T follicular helper cell (primary cell): ENCODE data around the gene GRHL3.
"Not testable (repeated sequence)": the region's sequence is repeated elsewhere in the genome, so short reads cannot be mapped to it uniquely, and the experiment has no call there.

Experiments used
- DNase-seq: peaks from one replicate; pipeline ENCODE4 v3.0.0-alpha.2; 2020; ENCODE audit warnings: low read depth
- total RNA-seq, 2 experiments: gene quantifications; one replicate each; lab custom pipeline; 2026; lab: John Stamatoyannopoulos, UW

The GRHL3 gene
- total RNA-seq, result 0 to 0.06 reads per million in 2 experiments

GRCh38 chr1:24319312-24319863 is at the start of gene GRHL3:
GRHL3 (plus strand) TSS chr1:24319357; CDS start chr1:24319552, 195 bp downstream.
- no peak for DNase-seq

- not testable (repeated sequence) for DNase-seq
Measured at GRCh38 chr1:24274203-24275103, 44.7 kb upstream of the GRHL3 start.

- DNase-seq, result no peak
Measured at GRCh38 chr1:24275104-24275410, 44.1 kb upstream of the GRHL3 start.

GRCh38 chr1:24275510-24275909 is 43.6 kb upstream of the GRHL3 start:
- DNase-seq, result no peak

GRCh38 chr1:24276791-24277190 is 42.4 kb upstream of the GRHL3 start:
- no peak for DNase-seq

GRCh38 chr1:24277420-24278169 is 41.6 kb upstream of the GRHL3 start:
- DNase-seq, result no peak

- no peak for DNase-seq
Measured at GRCh38 chr1:24278726-24279125, 40.4 kb upstream of the GRHL3 start.

- no peak for DNase-seq
Measured at GRCh38 chr1:24279590-24280232, 39.4 kb upstream of the GRHL3 start.

GRCh38 chr1:24281591-24281990 is 37.6 kb upstream of the GRHL3 start:
- no peak for DNase-seq

- no peak for DNase-seq
Measured at GRCh38 chr1:24282491-24282890, 36.7 kb upstream of the GRHL3 start.

- no peak for DNase-seq
Measured at GRCh38 chr1:24283326-24284155, 35.6 kb upstream of the GRHL3 start.

- no peak for DNase-seq
Measured at GRCh38 chr1:24284156-24284471, 35.0 kb upstream of the GRHL3 start.

- no peak for DNase-seq
Measured at GRCh38 chr1:24285231-24285630, 33.9 kb upstream of the GRHL3 start.

GRCh38 chr1:24286246-24287010 is 32.7 kb upstream of the GRHL3 start:
- DNase-seq, result no peak

GRCh38 chr1:24287779-24288178 is 31.4 kb upstream of the GRHL3 start:
- DNase-seq, result not testable (repeated sequence)

GRCh38 chr1:24288479-24288878 is 30.7 kb upstream of the GRHL3 start:
- no peak for DNase-seq

GRCh38 chr1:24289937-24290595 is 29.1 kb upstream of the GRHL3 start:
- no peak for DNase-seq

- DNase-seq, result no peak
Measured at GRCh38 chr1:24290933-24291487, 28.1 kb upstream of the GRHL3 start.

GRCh38 chr1:24292103-24292502 is 27.1 kb upstream of the GRHL3 start:
- no peak for DNase-seq

GRCh38 chr1:24292887-24293286 is 26.3 kb upstream of the GRHL3 start:
- DNase-seq, result no peak
